Measurements from ENCODE around the gene TMIGD1. TPM values are rescaled to one million over a fixed set of nuclear protein-coding genes. Genes with fewer than 3 reads are reported as not detected.

The TMIGD1 gene
- total and polyA plus RNA-seq, 2 donors (not counting 1 experiment from before 2014, with no cell fraction given): not detected

DNA sequence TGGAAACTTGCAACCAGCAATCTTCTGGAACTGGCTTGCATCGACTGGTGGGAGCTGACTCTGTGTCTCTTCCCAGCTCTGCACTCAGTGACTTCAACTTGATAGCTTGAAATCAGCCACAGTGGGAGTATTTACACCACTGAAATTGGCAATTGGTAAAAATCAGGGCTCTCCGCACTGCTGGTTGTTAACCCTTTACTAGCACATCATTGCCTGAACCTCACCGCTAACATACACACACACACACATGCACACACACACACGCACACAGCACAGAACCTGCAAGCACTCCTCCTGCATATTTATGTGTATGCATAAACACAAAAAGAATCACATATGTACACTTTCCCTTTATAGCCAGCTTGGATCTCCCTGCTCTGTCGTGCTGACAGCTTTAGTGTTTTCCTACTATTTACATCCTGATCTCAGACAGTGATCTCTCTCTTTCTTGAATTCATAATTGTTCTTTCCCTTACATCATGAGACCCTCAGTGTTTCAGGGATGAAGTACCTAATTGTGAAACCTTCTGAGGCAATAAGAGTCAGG lies 7.9 kb upstream of the TMIGD1 start:
- DNase-seq (ENCODE audit: low read depth in 2 of 2): no peak
- TF ChIP-seq, protein P1, sequence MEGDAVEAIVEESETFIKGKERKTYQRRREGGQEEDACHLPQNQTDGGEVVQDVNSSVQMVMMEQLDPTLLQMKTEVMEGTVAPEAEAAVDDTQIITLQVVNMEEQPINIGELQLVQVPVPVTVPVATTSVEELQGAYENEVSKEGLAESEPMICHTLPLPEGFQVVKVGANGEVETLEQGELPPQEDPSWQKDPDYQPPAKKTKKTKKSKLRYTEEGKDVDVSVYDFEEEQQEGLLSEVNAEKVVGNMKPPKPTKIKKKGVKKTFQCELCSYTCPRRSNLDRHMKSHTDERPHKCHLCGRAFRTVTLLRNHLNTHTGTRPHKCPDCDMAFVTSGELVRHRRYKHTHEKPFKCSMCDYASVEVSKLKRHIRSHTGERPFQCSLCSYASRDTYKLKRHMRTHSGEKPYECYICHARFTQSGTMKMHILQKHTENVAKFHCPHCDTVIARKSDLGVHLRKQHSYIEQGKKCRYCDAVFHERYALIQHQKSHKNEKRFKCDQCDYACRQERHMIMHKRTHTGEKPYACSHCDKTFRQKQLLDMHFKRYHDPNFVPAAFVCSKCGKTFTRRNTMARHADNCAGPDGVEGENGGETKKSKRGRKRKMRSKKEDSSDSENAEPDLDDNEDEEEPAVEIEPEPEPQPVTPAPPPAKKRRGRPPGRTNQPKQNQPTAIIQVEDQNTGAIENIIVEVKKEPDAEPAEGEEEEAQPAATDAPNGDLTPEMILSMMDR (conservative IDR thresholded peaks at IDR 0.05 in 1 of 2, IDR thresholded peaks at IDR 0.05 in 1 of 2; ENCODE audit: low read depth in 1 of 2, low read length in 2 of 2): no peak
- TF ChIP-seq EZH2 (IDR thresholded peaks at IDR 0.05; ENCODE audit: low read length, missing control alignments): no peak
- Histone ChIP-seq H3K4me1 (ENCODE audit: control insufficient read depth, extremely low read depth, insufficient read depth, low read length) (peaks cover 2% of the 10 kb centered on the region), H3K9ac (ENCODE audit: insufficient read depth, low read length) (no peak overlapping the region), H3K27ac (ENCODE audit: insufficient read depth, low read length) (no peak overlapping the region), H4K20me1 (ENCODE audit: control insufficient read depth, extremely low read depth, insufficient read depth, low read length) (no peaks in the 10 kb centered on the region), H3K79me2 (ENCODE audit: control insufficient read depth, insufficient read depth, low read length) (no peaks in the 10 kb centered on the region), H2AFZ (ENCODE audit: low read length) (no peak overlapping the region), H3K9me3 (ENCODE audit: control insufficient read depth, insufficient read depth, low read depth, low read length) (no peaks in the 10 kb centered on the region), H3K4me2 (ENCODE audit: extremely low read depth, insufficient read depth, low read length) (no peak overlapping the region), H3K36me3 (ENCODE audit: control insufficient read depth, insufficient read depth, low read length) (no peaks in the 10 kb centered on the region), H3K4me3 (replicated peaks in 1 of 4; ENCODE audit: control extremely low read depth in 1 of 4, insufficient read depth in 1 of 4, low read depth in 3 of 4, low read length in 4 of 4) (no peak overlapping the region), H3K27me3 (ENCODE audit: control insufficient read depth, insufficient read depth, low read length) (no peaks in the 10 kb centered on the region)

DNA sequence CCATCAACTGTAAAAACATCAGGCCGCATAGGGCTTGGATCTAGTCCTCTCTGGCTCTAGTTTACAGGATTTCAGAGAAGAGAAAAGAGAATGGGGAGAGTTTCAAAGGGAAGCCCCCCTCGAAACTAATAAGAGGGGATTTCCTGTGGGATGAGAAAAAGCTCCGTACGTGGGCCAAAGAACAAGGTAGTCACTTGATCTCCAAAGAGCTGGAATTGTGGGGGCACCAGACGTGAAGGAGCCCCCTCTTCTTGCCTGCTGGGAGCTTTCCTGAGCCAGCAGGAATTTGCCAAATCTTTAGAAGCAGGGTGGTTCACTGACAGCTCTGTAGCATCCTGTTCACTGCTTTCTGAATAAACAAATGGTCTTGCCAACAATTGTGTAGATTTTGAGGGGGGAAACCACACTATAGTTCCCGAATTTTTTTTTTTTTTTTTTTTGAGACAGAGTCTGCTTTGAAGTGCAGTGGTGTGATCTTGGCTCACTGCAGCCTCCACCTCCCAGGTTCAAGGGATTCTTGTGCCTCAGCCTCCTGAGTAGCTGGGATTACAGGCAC lies 7.0 kb upstream of the TMIGD1 start:
- no peak overlapping the region for H3K4me2 ChIP-seq (ENCODE audit: extremely low read depth, insufficient read depth, low read length)
- H3K4me3 ChIP-seq (replicated peaks in 1 of 4; ENCODE audit: control extremely low read depth in 1 of 4, insufficient read depth in 1 of 4, low read depth in 3 of 4, low read length in 4 of 4): no peak overlapping the region
- no peaks in the 10 kb centered on the region for H3K27me3 ChIP-seq (ENCODE audit: control insufficient read depth, insufficient read depth, low read length)
- DNase-seq (ENCODE audit: low read depth in 2 of 2): peak in 1 of 2 donors; percentile 10
- no peaks in the 10 kb centered on the region for H4K20me1 ChIP-seq (ENCODE audit: control insufficient read depth, extremely low read depth, insufficient read depth, low read length)
- H3K4me1 ChIP-seq (ENCODE audit: control insufficient read depth, extremely low read depth, insufficient read depth, low read length): peaks cover 2% of the 10 kb centered on the region
- H3K79me2 ChIP-seq (ENCODE audit: control insufficient read depth, insufficient read depth, low read length): no peaks in the 10 kb centered on the region
- H2AFZ ChIP-seq (ENCODE audit: low read length): peak overlapping the region; percentile 4
- no peak for TF ChIP-seq EZH2 (IDR thresholded peaks at IDR 0.05; ENCODE audit: low read length, missing control alignments)
- H3K36me3 ChIP-seq (ENCODE audit: control insufficient read depth, insufficient read depth, low read length): no peaks in the 10 kb centered on the region
- H3K9me3 ChIP-seq (ENCODE audit: control insufficient read depth, insufficient read depth, low read depth, low read length): no peaks in the 10 kb centered on the region
- no peak overlapping the region for H3K9ac ChIP-seq (ENCODE audit: insufficient read depth, low read length)
- H3K27ac ChIP-seq (ENCODE audit: insufficient read depth, low read length): peak overlapping the region; percentile 38

DNA sequence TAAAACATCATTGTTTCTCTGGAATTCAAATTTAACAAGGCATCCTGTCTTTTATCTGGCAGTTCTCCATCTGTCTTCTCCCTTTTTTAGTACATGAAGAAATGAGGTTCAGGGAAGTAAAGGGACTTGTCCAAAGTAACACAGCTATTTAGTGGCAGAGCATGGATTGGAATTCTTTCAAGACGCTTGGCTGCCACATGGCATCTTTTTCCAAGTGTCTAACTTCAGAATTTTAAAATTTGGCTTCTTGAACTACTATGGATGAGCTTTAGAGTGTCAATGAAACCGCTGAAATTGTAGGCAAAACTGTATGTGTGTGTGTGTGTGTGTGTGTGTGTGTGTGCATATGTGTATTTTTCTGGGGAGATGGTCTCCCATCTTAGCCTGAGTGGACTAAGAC lies 5.2 kb upstream of the TMIGD1 start:
- Histone ChIP-seq H3K4me3 (replicated peaks in 1 of 4; ENCODE audit: control extremely low read depth in 1 of 4, insufficient read depth in 1 of 4, low read depth in 3 of 4, low read length in 4 of 4) (no peak overlapping the region), H3K27me3 (ENCODE audit: control insufficient read depth, insufficient read depth, low read length) (no peaks in the 10 kb centered on the region), H3K4me1 (ENCODE audit: control insufficient read depth, extremely low read depth, insufficient read depth, low read length) (peaks cover 2% of the 10 kb centered on the region), H3K4me2 (ENCODE audit: extremely low read depth, insufficient read depth, low read length) (no peak overlapping the region), H3K79me2 (ENCODE audit: control insufficient read depth, insufficient read depth, low read length) (no peaks in the 10 kb centered on the region), H3K9me3 (ENCODE audit: control insufficient read depth, insufficient read depth, low read depth, low read length) (no peaks in the 10 kb centered on the region), H2AFZ (ENCODE audit: low read length) (no peak overlapping the region), H3K9ac (ENCODE audit: insufficient read depth, low read length) (no peak overlapping the region), H3K27ac (ENCODE audit: insufficient read depth, low read length) (no peak overlapping the region), H4K20me1 (ENCODE audit: control insufficient read depth, extremely low read depth, insufficient read depth, low read length) (no peaks in the 10 kb centered on the region), H3K36me3 (ENCODE audit: control insufficient read depth, insufficient read depth, low read length) (no peaks in the 10 kb centered on the region)
- no peak for DNase-seq (ENCODE audit: low read depth in 2 of 2)
- TF ChIP-seq, protein P1 (conservative IDR thresholded peaks at IDR 0.05 in 1 of 2, IDR thresholded peaks at IDR 0.05 in 1 of 2; ENCODE audit: low read depth in 1 of 2, low read length in 2 of 2): no peak
- no peak for TF ChIP-seq EZH2 (IDR thresholded peaks at IDR 0.05; ENCODE audit: low read length, missing control alignments)
